GM21390 (cell line): Measurements from ENCODE around the gene DRGX.

Source experiments
- ATAC-seq: cut with Tn5 transposase; IDR thresholded peaks from one replicate; pipeline ENCODE4 v1.9.1; 2021; ENCODE audit not compliant: unreplicated experiment

Gene DRGX

GRCh38 chr10:49322371-49323170 is 73.3 kb downstream of the DRGX start:
- no peak for ATAC-seq

- no peak for ATAC-seq
These were observed 74.9 kb downstream of the DRGX start for GRCh38 chr10:49321021-49321420.

- no peak for ATAC-seq
These were observed 75.7 kb downstream of the DRGX start for GRCh38 chr10:49320191-49320590.

- ATAC-seq: no peak
These were observed 76.7 kb downstream of the DRGX start for GRCh38 chr10:49319206-49319605.

GRCh38 chr10:49318755-49319154 is 77.1 kb downstream of the DRGX start:
- no peak for ATAC-seq

- no peak for ATAC-seq
These were observed 77.9 kb downstream of the DRGX start for GRCh38 chr10:49318028-49318427.

GRCh38 chr10:49314806-49315205 is 81.1 kb downstream of the DRGX start:
- ATAC-seq: no peak
